K562 (cell line): ENCODE data around the gene SRPK2. TPM values are rescaled to one million over a fixed set of nuclear protein-coding genes. Genes with fewer than 3 reads are reported as not detected.

Experiments used
- ARID4B ChIP-seq: sonication (generic); formaldehyde crosslinking; IDR thresholded peaks from 2 replicates; pipeline ENCODE4 v1.8.0; 2022; ENCODE audit warnings: mild to moderate bottlenecking, missing genetic modification reagents
- C11orf30 ChIP-seq: fragments of 450-650 bp; IDR thresholded peaks from 2 replicates; pipeline ENCODE4 v1.6.1; 2016; ENCODE audit warnings: low read depth, mild to moderate bottlenecking
- HMGXB4 ChIP-seq: sonication (generic); formaldehyde crosslinking; IDR thresholded peaks from 2 replicates; pipeline ENCODE4 v1.8.1; 2023; ENCODE audit warnings: mild to moderate bottlenecking, missing genetic modification reagents
- MAFF ChIP-seq: IDR thresholded peaks from 2 replicates; pipeline ENCODE4 v1.6.1; 2012; ENCODE audit warnings: low read length, improper control_type of control experiment
- MAFK ChIP-seq: IDR thresholded peaks from 2 replicates; pipeline ENCODE4 v1.6.1; 2011; ENCODE audit warnings: low read length, improper control_type of control experiment
- MEF2D ChIP-seq: conservative IDR thresholded peaks from 2 replicates; pipeline ENCODE4 v1.6.1; 2016; ENCODE audit warnings: low read depth, missing genetic modification characterization, missing compliant biosample characterization
- NFE2 ChIP-seq: IDR thresholded peaks from 2 replicates; pipeline ENCODE4 v1.6.1; 2014; ENCODE audit warnings: antibody characterized with exemption, low read depth
- RBFOX2 ChIP-seq: fragments of 200-400 bp; formaldehyde crosslinking; IDR thresholded peaks from 2 replicates; pipeline ENCODE4 v1.6.1; 2017; ENCODE audit warnings: low read depth, mild to moderate bottlenecking, low read length, moderate library complexity
- SMARCA5 ChIP-seq: fragments of 450-650 bp; IDR thresholded peaks from 2 replicates; pipeline ENCODE4 v1.6.1; 2016
- THRAP3 ChIP-seq: fragments of 450-650 bp; IDR thresholded peaks from 2 replicates; pipeline ENCODE4 v1.6.1; 2016; ENCODE audit warnings: mild to moderate bottlenecking, inconsistent platforms, borderline replicate concordance
- TRIM24 ChIP-seq, 2 experiments: fragments of 450-650 bp; IDR thresholded peaks; 2 replicates each; pipeline ENCODE4 v1.6.1; 2016
- polyA plus RNA-seq, 8 experiments: library from polyadenylated mRNA; depleted of rRNA in 4 of 8; stranded (reverse) in 5 of 8; unstranded in 3 of 8; fragments of >200 nt; fragmentation: Nextera tagmentation in 2 of 8; fragmentation: Illumina TruSeq in 1 of 8; extraction: Ambion mirVana in 2 of 8; extraction: Trizol in 1 of 8; gene quantifications; 2 replicates each; pipeline versions ENCODE4 v1.2.1 to v1.2.3, GENCODE V29; 2011 to 2014; ENCODE audit warnings: inconsistent platforms in 1 of 8, missing spikeins in 1 of 8
- total RNA-seq, 7 experiments: library from RNA; depleted of rRNA in 6 of 7; stranded (reverse); fragments of >200 nt in 6 of 7; fragmentation: Illumina TruSeq in 2 of 7; extraction: Trizol in 2 of 7; gene quantifications; 2 replicates each; pipeline versions ENCODE4 v1.2.1 to v1.2.3, GENCODE V29; 2011 to 2021; ENCODE audit warnings: low replicate concordance in 1 of 7
- TF ChIP-seq, protein P1 (sequence below): fragments of 250-450 bp; sonication (Bioruptor Pico); IDR thresholded peaks from 2 replicates; pipeline ENCODE4 v1.8.0; 2022; ENCODE audit warnings: moderate library complexity, mild to moderate bottlenecking, inconsistent platforms
- TF ChIP-seq, protein P2 (sequence below), 2 experiments: fragments of 450-650 bp; IDR thresholded peaks; 2 replicates each; pipeline ENCODE4 v1.6.1; 2018; ENCODE audit warnings: mild to moderate bottlenecking in 2 of 2, low read depth in 1 of 2; ENCODE audit not compliant: partially characterized antibody in 2 of 2
- TF ChIP-seq, protein P3 (sequence below): conservative IDR thresholded peaks from 2 replicates; pipeline ENCODE4 v1.6.1; 2011; ENCODE audit warnings: low read depth, mild to moderate bottlenecking, low read length; ENCODE audit not compliant: control insufficient read depth

Gene SRPK2
- total and polyA plus RNA-seq, 9 of the 15 experiments (the other 6 are each of a cell fraction or from before 2014, with no cell fraction given) = 21.5 to 44.7 (median 33.3) TPM

DNA sequence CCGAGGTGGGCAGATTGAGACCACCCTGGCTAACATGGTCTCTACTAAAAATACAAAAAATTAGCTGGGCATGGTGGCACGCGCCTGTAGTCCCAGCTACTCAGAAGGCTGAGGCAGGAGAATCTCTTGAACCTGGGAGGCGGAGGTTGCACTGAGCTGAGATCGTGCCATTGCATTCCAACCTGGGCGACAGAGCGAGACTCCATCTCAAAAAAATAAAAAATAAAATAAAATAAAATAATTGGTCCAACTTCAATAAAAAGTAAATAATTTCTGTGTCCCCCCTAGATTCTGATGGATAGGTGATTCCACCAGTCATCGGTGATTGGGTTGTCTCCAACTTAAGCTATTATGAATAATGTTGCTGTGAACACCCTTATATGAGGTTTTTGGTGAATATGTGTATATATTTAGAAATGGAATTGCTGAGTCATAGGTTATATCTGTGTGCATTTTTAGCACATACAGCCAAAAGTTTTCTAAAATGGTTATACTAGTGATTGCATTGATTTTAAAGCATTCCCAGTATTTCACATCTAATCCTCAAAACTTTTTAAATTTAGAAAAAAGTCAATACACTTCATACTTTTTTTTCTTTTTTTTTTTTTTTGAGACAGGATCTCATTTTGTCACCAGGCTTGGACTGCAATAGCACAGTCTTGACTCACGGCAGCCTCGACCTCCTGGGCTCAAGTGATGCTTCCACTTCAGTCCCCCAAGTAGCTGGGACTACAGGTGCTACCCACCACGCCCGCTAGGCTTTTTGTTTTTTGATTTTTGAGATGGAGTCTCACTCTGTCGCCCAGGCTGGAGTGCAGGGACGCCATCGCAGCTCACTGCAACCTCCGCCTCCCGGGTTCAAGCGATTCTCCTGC, 13.7 kb upstream of the SRPK2 start (continued):
- TF ChIP-seq, protein P1, sequence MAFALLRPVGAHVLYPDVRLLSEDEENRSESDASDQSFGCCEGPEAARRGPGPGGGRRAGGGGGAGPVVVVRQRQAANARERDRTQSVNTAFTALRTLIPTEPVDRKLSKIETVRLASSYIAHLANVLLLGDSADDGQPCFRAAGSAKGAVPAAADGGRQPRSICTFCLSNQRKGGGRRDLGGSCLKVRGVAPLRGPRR (CRISPR knock-in tag) = no peak
- TF ChIP-seq ARID4B (no peak), MAFF (peak; percentile 97), SMARCA5 (peak; percentile 75; the same call in 1 of the 2 replicates), HMGXB4 (no peak), NFE2 (peak; percentile 93), C11orf30 (peak; percentile 98), TRIM24 (IDR thresholded peaks at IDR 0.05) (peak in 1 of 2 experiments; percentile 13; a peak in 1 of 4 replicates), MAFK (peak; percentile 94), MEF2D (tag) (0 out of 2 replicates have a peak, but pooled peaks have one; percentile 32), THRAP3 (peak; percentile 82; the same call in 1 of the 2 replicates), RBFOX2 (no peak)
- TF ChIP-seq, protein P2, sequence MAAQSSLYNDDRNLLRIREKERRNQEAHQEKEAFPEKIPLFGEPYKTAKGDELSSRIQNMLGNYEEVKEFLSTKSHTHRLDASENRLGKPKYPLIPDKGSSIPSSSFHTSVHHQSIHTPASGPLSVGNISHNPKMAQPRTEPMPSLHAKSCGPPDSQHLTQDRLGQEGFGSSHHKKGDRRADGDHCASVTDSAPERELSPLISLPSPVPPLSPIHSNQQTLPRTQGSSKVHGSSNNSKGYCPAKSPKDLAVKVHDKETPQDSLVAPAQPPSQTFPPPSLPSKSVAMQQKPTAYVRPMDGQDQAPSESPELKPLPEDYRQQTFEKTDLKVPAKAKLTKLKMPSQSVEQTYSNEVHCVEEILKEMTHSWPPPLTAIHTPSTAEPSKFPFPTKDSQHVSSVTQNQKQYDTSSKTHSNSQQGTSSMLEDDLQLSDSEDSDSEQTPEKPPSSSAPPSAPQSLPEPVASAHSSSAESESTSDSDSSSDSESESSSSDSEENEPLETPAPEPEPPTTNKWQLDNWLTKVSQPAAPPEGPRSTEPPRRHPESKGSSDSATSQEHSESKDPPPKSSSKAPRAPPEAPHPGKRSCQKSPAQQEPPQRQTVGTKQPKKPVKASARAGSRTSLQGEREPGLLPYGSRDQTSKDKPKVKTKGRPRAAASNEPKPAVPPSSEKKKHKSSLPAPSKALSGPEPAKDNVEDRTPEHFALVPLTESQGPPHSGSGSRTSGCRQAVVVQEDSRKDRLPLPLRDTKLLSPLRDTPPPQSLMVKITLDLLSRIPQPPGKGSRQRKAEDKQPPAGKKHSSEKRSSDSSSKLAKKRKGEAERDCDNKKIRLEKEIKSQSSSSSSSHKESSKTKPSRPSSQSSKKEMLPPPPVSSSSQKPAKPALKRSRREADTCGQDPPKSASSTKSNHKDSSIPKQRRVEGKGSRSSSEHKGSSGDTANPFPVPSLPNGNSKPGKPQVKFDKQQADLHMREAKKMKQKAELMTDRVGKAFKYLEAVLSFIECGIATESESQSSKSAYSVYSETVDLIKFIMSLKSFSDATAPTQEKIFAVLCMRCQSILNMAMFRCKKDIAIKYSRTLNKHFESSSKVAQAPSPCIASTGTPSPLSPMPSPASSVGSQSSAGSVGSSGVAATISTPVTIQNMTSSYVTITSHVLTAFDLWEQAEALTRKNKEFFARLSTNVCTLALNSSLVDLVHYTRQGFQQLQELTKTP (IDR thresholded peaks at IDR 0.05; ENCODE audit: low read depth in 1 of 2, partially characterized antibody in 2 of 2) = peak in 1 of 2 experiments; percentile 13
- TF ChIP-seq, protein P3, sequence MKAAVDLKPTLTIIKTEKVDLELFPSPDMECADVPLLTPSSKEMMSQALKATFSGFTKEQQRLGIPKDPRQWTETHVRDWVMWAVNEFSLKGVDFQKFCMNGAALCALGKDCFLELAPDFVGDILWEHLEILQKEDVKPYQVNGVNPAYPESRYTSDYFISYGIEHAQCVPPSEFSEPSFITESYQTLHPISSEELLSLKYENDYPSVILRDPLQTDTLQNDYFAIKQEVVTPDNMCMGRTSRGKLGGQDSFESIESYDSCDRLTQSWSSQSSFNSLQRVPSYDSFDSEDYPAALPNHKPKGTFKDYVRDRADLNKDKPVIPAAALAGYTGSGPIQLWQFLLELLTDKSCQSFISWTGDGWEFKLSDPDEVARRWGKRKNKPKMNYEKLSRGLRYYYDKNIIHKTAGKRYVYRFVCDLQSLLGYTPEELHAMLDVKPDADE = no peak
